HepG2 (cell line): ENCODE data around the gene FDPS. TPM values are rescaled to one million over a fixed set of nuclear protein-coding genes. Genes with fewer than 3 reads are reported as not detected.

Experiments used
- AKAP8 ChIP-seq: sonication (generic); formaldehyde crosslinking; IDR thresholded peaks from 2 replicates; pipeline ENCODE4 v1.5.1; 2020; ENCODE audit warnings: mild to moderate bottlenecking, missing genetic modification reagents
- ARNT2 ChIP-seq: sonication (generic); formaldehyde crosslinking; IDR thresholded peaks from 2 replicates; pipeline ENCODE4 v1.8.0; 2022; ENCODE audit warnings: mild to moderate bottlenecking, low read depth, missing genetic modification reagents, moderate library complexity
- CENPT ChIP-seq: sonication (generic); formaldehyde crosslinking; IDR thresholded peaks from 2 replicates; pipeline ENCODE4 v1.8.0; 2022; ENCODE audit warnings: low read depth, mild to moderate bottlenecking, moderate library complexity, missing genetic modification reagents
- EZH2 ChIP-seq: conservative IDR thresholded peaks from 2 replicates; pipeline ENCODE4 v1.6.1; 2012; ENCODE audit warnings: mild to moderate bottlenecking, low read depth, low read length, moderate library complexity
- HHEX ChIP-seq: IDR thresholded peaks from 2 replicates; pipeline ENCODE4 v1.6.1; 2016; ENCODE audit warnings: control low read depth
- IRX3 ChIP-seq: sonication (generic); formaldehyde crosslinking; IDR thresholded peaks from 2 replicates; pipeline ENCODE4 v1.8.1; 2023; ENCODE audit warnings: mild to moderate bottlenecking, low read depth, missing genetic modification reagents, borderline replicate concordance
- MXD4 ChIP-seq: IDR thresholded peaks from 2 replicates; pipeline ENCODE4 v1.6.1; 2016; ENCODE audit warnings: mild to moderate bottlenecking, missing biosample characterization, missing genetic modification reagents
- PHF5A ChIP-seq: IDR thresholded peaks from one replicate; pipeline ENCODE4 v1.6.1; 2018; ENCODE audit warnings: low read depth, missing genetic modification reagents; ENCODE audit not compliant: unreplicated experiment
- RXRB ChIP-seq: IDR thresholded peaks from 2 replicates; pipeline ENCODE4 v1.6.1; 2016; ENCODE audit warnings: borderline replicate concordance, missing genetic modification reagents, missing compliant biosample characterization
- SCMH1 ChIP-seq: sonication (generic); formaldehyde crosslinking; IDR thresholded peaks from 2 replicates; pipeline ENCODE4 v1.9.0; 2021; ENCODE audit warnings: missing genetic modification reagents, mild to moderate bottlenecking, borderline replicate concordance
- SNRNP70 ChIP-seq: fragments of 200-400 bp; formaldehyde crosslinking; IDR thresholded peaks from 2 replicates; pipeline ENCODE4 v1.6.1; 2017; ENCODE audit warnings: mild to moderate bottlenecking, low read depth, low read length, moderate library complexity
- THAP11 ChIP-seq: IDR thresholded peaks from 2 replicates; pipeline ENCODE4 v1.6.1; 2016; ENCODE audit warnings: missing biosample characterization, missing genetic modification reagents
- U2AF1 ChIP-seq: fragments of 200-400 bp; formaldehyde crosslinking; optimal IDR thresholded peaks from 2 replicates; pipeline ENCODE3; 2017; ENCODE audit warnings: mild to moderate bottlenecking, low read depth, low read length
- YEATS4 ChIP-seq: sonication (generic); formaldehyde crosslinking; IDR thresholded peaks from 2 replicates; pipeline ENCODE4 v1.4.0; 2020; ENCODE audit warnings: missing genetic modification reagents, borderline replicate concordance
- ZNF335 ChIP-seq: sonication (generic); formaldehyde crosslinking; IDR thresholded peaks from 2 replicates; pipeline ENCODE4 v1.4.0; 2020; ENCODE audit warnings: missing genetic modification reagents
- ZNF549 ChIP-seq: sonication (generic); formaldehyde crosslinking; IDR thresholded peaks from 2 replicates; pipeline ENCODE4 v1.5.0; 2020; ENCODE audit warnings: missing genetic modification reagents
- ZNF558 ChIP-seq: sonication (generic); formaldehyde crosslinking; IDR thresholded peaks from 2 replicates; pipeline ENCODE4 v1.9.0; 2022; ENCODE audit warnings: mild to moderate bottlenecking, missing genetic modification reagents, borderline replicate concordance
- ZNF570 ChIP-seq: sonication (generic); formaldehyde crosslinking; IDR thresholded peaks from 2 replicates; pipeline ENCODE4 v1.4.0; 2020; ENCODE audit warnings: mild to moderate bottlenecking, missing genetic modification reagents, borderline replicate concordance
- ZNF740 ChIP-seq: sonication (generic); formaldehyde crosslinking; IDR thresholded peaks from 2 replicates; pipeline ENCODE4 v1.4.0; 2020; ENCODE audit warnings: missing genetic modification reagents
- ZNF777 ChIP-seq: sonication (generic); formaldehyde crosslinking; IDR thresholded peaks from 2 replicates; pipeline ENCODE4 v1.4.0; 2020; ENCODE audit warnings: missing genetic modification reagents
- ZNF83 ChIP-seq: sonication (generic); formaldehyde crosslinking; IDR thresholded peaks from 2 replicates; pipeline ENCODE4 v1.4.0; 2020; ENCODE audit warnings: missing genetic modification reagents, mild to moderate bottlenecking, borderline replicate concordance
- polyA plus RNA-seq, 8 experiments: library from polyadenylated mRNA; depleted of rRNA in 3 of 8; stranded (reverse) in 7 of 8; unstranded in 1 of 8; fragments of >200 nt; fragmentation: Illumina TruSeq in 4 of 8; extraction: Trizol in 4 of 8; gene quantifications; 2 replicates each; pipeline versions ENCODE4 v1.2.1 to v1.2.3, GENCODE V29; 2011 to 2016; ENCODE audit warnings: low read depth in 4 of 8, missing spikeins in 1 of 8, mixed read lengths in 1 of 8; ENCODE audit not compliant: insufficient read depth in 1 of 8
- total RNA-seq, 5 experiments: library from RNA; depleted of rRNA; stranded (reverse); fragments of >200 nt; fragmentation: Illumina TruSeq; extraction: Trizol; gene quantifications; 2 replicates each; pipeline ENCODE4 v1.2.3, GENCODE V29; 2016; ENCODE audit warnings: low read depth in 1 of 5
- TF ChIP-seq, protein P1 (sequence below): sonication (generic); formaldehyde crosslinking; IDR thresholded peaks from 2 replicates; pipeline ENCODE4 v1.4.0; 2020; ENCODE audit warnings: missing genetic modification reagents, mild to moderate bottlenecking, borderline replicate concordance
- TF ChIP-seq, protein P2 (sequence below): IDR thresholded peaks from 2 replicates; pipeline ENCODE4 v1.6.1; 2016
- TF ChIP-seq, protein P3 (sequence below): sonication (generic); formaldehyde crosslinking; IDR thresholded peaks from 2 replicates; pipeline ENCODE4 v1.4.0; 2020; ENCODE audit warnings: missing genetic modification reagents

FDPS gene
- total and polyA plus RNA-seq, 2 of the 13 experiments (the other 11 are each of a cell fraction or from before 2014, with no cell fraction given): 264 to 519 TPM

DNA sequence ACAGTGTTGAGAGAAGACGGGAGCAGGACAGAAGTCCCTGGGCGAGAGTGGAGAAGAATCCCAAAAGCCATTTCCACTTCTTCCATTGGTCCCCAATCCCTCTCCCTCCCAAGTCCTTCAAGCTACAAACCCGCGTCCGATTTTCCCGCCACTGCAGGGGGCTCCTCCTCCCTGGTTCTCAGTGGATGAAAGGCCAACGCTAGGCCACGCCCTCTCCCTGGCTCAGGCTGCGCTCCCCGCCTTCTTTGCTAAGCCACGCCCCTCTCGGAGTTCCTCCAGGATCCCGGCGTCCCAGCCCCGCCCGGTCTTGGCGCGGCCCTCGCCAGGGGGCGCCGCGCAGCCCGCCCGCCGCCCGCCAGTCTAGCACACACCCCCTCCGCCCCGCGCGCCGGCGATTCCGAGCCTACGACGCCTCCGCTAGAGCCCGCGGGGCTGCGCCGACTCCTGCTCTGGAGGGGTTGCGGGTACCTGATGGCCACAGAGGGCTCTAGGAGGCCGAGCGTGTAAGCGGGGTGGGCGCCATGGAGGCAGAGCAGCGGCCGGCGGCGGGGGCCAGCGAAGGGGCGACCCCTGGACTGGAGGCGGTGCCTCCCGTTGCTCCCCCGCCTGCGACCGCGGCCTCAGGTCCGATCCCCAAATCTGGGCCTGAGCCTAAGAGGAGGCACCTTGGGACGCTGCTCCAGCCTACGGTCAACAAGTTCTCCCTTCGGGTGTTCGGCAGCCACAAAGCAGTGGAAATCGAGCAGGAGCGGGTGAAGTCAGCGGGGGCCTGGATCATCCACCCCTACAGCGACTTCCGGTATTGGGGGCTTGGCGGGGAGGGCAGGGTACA, 31.4 kb upstream of the FDPS start, which contains the start of gene HCN3 (continued):
- TF ChIP-seq SCMH1 (no peak), ZNF83 (no peak), PHF5A (CRISPR knock-in tag) (peak; percentile 58), U2AF1 (no peak), ZNF570 (CRISPR knock-in tag) (no peak), IRX3 (CRISPR knock-in tag) (no peak), THAP11 (CRISPR knock-in tag) (peak; percentile 84), ZNF558 (peak; percentile 77; the same call in 1 of the 2 replicates), YEATS4 (CRISPR knock-in tag) (peak; percentile 86; the same call in 1 of the 2 replicates), AKAP8 (no peak), ARNT2 (CRISPR knock-in tag) (0 out of 2 replicates have a peak, but pooled peaks have one; percentile 44), ZNF549 (CRISPR knock-in tag) (no peak), HHEX (CRISPR knock-in tag) (no peak), ZNF777 (CRISPR knock-in tag) (peak; percentile 65; the same call in 1 of the 2 replicates), ZNF335 (no peak), RXRB (CRISPR knock-in tag) (peak; percentile 42; the same call in 1 of the 2 replicates), SNRNP70 (no peak), EZH2 (no peak), ZNF740 (CRISPR knock-in tag) (no peak), MXD4 (CRISPR knock-in tag) (peak; percentile 89), CENPT (CRISPR knock-in tag) (no peak)
- TF ChIP-seq, protein P1, sequence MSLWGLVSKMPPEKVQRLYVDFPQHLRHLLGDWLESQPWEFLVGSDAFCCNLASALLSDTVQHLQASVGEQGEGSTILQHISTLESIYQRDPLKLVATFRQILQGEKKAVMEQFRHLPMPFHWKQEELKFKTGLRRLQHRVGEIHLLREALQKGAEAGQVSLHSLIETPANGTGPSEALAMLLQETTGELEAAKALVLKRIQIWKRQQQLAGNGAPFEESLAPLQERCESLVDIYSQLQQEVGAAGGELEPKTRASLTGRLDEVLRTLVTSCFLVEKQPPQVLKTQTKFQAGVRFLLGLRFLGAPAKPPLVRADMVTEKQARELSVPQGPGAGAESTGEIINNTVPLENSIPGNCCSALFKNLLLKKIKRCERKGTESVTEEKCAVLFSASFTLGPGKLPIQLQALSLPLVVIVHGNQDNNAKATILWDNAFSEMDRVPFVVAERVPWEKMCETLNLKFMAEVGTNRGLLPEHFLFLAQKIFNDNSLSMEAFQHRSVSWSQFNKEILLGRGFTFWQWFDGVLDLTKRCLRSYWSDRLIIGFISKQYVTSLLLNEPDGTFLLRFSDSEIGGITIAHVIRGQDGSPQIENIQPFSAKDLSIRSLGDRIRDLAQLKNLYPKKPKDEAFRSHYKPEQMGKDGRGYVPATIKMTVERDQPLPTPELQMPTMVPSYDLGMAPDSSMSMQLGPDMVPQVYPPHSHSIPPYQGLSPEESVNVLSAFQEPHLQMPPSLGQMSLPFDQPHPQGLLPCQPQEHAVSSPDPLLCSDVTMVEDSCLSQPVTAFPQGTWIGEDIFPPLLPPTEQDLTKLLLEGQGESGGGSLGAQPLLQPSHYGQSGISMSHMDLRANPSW (CRISPR knock-in tag): no peak
- TF ChIP-seq, protein P2, sequence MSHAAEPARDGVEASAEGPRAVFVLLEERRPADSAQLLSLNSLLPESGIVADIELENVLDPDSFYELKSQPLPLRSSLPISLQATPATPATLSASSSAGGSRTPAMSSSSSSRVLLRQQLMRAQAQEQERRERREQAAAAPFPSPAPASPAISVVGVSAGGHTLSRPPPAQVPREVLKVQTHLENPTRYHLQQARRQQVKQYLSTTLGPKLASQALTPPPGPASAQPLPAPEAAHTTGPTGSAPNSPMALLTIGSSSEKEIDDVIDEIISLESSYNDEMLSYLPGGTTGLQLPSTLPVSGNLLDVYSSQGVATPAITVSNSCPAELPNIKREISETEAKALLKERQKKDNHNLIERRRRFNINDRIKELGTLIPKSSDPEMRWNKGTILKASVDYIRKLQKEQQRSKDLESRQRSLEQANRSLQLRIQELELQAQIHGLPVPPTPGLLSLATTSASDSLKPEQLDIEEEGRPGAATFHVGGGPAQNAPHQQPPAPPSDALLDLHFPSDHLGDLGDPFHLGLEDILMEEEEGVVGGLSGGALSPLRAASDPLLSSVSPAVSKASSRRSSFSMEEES (CRISPR knock-in tag): 0 out of 2 replicates have a peak, but pooled peaks have one; percentile 23
- TF ChIP-seq, protein P3, sequence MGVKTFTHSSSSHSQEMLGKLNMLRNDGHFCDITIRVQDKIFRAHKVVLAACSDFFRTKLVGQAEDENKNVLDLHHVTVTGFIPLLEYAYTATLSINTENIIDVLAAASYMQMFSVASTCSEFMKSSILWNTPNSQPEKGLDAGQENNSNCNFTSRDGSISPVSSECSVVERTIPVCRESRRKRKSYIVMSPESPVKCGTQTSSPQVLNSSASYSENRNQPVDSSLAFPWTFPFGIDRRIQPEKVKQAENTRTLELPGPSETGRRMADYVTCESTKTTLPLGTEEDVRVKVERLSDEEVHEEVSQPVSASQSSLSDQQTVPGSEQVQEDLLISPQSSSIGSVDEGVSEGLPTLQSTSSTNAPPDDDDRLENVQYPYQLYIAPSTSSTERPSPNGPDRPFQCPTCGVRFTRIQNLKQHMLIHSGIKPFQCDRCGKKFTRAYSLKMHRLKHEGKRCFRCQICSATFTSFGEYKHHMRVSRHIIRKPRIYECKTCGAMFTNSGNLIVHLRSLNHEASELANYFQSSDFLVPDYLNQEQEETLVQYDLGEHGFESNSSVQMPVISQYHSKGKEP: peak; percentile 27; the same call in 1 of the 2 replicates
